HG02840 (cell line): ENCODE results near the gene BCL2L1.

ENCODE experiments used
- ATAC-seq: cut with Tn5 transposase; IDR thresholded peaks from one replicate; pipeline ENCODE4 v1.9.1; 2021; ENCODE audit warnings: mild to moderate bottlenecking, moderate library complexity, moderate number of reproducible peaks; ENCODE audit not compliant: unreplicated experiment, low FRiP score

Gene BCL2L1

DNA sequence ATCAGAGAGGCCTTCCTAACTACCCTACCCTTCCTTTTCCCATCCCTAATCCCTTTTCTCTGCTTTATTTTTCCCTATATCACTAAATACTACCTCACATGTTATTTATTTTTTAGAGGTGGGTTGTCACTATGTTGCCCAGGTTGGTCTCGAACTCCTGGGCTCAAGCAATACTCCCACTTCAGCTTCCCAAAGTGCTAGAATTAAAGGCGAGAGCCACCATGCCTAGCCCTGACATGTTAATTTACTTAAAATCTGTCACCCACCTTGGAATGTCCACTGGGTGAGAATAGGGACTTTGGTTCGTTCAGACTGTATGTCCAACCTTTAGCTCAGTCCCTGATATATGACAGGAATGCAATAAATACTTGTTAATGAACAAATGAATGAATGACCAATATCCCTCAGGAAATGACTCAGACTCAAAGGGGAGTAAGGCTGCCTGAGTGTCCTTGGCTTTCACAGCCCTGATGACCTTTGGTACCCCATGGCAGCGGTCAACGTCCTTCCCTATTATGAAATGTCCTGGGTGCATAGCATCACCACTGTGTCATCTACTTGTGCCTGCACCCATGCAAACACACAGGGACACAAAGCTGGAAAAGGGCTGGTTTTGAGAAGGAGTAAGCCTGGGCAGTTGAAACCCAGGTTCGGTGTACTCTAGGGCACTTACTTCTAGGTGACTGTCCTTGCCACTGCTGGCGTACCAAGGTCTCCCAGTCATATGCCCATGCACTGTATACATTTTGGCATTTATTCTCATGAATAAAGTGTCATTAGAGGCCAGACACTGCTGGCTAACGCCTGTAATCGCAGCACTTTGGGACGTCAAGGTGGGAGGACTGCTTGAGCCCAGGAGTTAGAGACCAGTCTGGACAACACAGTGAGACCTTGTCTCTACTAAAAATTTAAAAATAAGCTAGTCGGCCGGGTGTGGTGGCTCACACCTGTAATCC, 26.5 kb downstream of the BCL2L1 start:
- no peak for ATAC-seq

DNA sequence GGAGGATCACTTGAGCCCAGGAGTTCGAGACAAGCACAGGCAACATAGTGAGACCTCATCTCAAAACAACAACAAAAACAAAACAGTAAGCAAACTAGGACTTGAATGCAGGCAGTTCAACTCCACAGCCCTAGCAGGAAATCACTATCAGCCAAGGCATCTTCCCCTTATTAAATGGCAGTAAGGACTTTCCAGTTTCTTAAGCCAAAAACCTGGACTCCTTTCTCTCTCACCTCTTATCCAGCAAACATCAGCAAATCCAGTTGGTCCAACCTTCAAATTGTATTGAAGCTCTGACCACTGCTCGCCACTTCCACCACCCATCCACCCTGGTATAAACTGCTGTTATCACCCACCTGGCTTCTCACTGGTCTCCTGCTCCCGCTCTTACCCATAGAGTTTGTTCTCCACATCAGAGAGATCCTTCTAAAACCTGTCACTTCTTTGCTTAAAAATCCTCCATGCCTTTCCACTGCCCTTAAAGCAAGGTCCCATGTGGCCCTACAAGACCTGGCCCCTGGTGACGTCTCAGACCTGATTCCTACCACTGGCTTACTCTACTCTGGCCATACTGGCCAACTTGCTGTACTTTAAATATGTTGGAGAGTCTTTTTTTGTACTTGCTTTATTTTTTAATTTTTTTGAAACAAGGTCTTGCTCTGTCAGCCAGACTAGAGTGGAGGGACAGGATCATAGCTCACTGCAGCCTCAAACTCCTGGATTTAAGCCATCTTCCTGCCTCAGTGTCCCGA, 27.6 kb downstream of the BCL2L1 start:
- ATAC-seq, result no peak

DNA sequence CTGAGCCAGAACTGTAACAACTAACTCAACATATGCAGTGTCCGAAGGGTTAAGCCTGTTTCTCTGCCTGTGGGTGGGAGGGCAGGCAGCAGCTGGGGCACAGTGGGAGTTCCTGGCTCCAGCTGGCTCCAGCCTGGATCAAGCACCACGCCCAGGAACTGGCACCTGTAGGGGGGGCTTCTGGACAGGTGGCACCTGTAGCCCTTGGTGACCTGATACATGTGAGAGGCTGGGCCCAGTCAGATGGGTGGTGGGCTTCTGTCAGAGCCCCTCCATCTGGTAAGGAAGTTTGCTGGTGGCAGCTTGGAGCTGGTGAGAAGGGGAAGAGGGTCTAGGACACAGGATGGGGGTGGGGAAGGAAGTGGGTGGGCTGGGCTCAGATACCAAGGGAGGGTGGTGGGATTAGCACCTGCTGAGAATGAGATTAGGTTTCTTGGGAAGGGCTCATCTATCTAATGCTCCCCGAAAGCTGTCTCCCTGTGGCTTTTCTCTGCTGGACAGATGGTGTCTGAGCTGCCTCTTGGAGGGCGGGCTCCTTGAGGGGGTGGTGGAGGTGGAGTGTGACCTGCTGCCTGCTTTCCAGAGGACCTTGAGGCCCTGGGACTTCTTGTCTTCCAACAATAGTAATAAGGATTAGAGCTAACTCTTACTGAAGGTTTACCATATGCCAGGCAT, 28.5 kb downstream of the BCL2L1 start:
- ATAC-seq, result no peak

DNA sequence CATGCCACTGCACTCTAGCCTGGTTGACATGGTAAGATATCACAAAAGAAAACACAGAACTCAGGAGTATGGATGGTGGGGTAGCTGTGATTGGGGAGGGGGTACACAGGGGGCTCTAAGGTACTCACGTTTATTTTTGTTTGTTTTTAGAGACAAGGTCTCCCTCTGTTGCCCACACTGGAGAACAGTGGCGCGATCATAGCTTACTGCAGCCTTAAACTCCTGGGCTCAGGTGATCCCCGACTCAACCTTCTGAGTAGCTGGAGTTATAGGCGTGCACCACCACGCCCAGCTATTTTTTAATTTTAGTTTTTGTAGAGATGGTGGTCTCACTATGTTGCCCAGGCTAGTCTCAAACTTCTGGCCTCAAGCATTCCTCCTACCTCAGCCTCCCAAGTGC, 29.3 kb downstream of the BCL2L1 start:
- ATAC-seq, result no peak

DNA sequence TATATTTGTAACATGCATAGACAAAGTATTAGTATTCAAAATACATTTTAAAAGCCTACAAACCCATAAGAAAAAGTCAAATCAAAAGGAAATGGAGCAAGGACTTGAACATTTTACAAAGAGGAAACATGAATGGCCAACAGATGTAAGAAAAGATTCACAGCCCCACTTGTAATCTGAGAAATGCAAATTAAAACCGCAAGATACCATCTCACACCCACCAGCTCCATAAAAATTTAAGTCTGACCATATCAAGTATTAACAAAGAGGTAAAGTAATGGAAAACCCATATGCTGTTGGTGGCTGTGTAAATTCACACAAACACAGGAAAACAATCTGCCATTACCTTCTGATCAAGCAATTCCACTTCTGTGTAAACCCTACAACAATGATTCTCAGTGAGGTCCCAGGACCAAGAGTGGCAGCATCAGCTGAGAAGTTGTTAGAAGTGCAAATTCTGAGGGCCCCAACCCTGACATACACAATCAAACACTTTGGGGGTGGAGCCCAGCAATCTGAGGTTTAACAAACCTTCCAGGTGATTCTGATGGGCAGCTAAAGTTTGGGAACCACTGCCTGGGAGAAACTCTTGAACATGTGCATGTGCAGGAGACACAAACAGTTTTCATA, 30.9 kb downstream of the BCL2L1 start:
- no peak for ATAC-seq

GRCh38 chr20:31690124-31690666, 32.5 kb downstream of the BCL2L1 start:
- ATAC-seq, result no peak

GRCh38 chr20:31689141-31689540, 33.5 kb downstream of the BCL2L1 start:
- ATAC-seq, result no peak

DNA sequence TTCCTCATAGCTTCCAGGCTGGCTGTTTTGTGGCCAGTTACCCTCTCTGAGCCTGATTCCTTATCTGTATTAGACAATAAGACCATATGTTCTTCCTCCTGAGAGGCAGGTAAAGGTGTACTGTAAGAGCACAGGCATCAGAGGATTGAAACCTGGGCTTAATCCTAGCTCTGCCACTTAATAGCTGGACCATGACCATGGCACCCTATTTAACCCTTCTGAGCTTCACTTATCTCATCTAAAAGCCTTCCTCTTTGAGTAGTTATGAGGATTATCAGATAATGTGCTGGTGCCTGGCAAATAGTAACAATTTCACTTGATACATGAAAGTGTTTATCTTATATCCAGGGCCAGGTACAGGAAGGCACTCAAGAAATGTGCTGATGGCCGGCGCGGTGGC, 34.9 kb downstream of the BCL2L1 start:
- ATAC-seq, result no peak

DNA sequence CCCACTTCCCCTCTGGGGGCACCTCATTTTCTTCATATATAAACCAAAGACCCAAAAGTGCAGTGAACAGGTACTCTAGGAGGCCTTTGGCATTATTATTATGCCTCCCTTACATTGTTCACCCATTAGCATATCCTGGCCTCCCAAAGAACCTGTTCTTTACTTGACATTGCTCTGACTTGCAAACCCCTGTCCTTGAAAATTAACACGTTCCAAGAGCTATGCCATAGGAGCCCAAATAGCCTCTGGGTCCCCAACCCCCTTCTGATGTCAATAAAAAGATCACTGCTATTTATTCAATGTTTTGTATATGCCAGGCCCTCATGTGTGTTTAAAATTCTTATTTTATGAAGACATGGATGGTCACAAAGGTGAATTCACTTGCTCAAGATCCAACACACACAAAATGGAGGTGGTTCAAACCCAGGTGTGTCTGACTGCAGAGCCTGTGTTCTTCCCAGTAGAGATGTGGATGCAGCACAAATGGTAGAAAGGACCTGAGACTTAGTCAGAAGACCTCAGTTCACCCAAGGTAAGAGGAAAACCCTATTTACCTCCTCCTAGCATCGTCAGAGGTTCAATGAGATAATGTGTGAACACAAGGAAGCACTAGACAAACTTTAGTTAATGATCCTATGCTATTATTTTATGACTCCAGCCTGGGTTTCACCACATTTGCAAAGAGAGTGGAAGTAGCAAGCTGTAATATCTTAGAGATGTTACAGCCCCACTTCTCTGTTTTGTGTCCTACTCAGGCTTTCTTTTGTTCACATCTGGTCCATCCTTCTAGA, 36.6 kb downstream of the BCL2L1 start:
- no peak for ATAC-seq

- no peak for ATAC-seq
Measured at GRCh38 chr20:31684153-31685015, 38.3 kb downstream of the BCL2L1 start.

DNA sequence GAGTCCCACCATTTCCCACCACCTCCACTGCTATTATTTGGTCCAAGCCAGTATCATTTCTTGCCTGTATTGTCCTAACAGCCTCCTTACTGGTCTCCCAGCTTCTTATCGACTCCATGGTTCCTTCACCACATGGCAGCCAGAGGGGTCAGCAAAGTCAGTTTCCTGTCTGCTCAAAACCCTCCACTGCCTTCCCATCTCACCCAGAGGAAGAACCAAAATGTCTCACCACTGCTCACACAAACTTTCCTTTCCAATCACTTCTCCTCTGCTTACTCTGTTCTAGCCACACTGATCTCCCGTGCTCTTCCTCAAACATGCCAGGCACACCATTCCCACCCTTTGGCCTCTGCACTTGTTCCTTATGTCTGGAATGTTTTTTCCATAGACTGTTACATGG, 39.7 kb downstream of the BCL2L1 start:
- ATAC-seq, result no peak

DNA sequence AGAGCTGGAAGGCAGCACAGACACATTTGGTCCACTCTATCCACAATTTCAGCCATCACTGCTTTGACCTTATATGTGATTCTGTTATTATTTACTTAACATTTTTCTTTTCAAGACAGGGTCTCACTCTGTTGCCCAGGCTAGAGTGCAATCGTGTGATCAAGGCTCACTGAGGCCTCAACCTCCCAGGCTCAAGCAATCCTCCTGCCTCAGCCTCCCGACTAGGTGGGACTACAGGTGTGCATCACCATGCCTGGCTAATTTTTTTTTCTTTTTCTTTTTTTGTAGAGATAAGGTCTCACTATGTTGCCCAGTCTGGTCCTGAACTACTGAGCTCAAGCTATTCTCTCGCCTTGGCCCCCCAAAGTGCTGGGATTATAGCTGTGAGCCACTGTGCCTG, 40.3 kb downstream of the BCL2L1 start:
- ATAC-seq, result no peak

DNA sequence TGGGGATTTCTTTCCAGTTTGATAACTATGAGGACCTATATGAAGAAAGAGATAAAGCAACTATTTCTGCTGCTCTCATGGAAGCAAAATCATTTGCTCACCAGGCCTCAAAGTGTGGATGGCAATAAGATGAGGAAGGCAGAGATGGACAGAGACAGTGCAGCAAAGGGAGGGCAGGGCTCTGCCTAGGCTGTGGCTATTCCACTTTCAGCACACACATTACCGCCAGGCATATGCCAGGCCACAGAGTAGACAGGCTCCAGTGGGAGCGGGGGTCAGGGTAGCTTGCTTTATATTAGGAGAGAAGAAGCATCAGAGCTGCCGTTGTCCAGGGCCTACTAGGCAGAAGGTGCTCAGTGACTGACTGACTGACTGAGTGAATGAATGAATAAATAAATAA, 40.9 kb downstream of the BCL2L1 start:
- no peak for ATAC-seq

DNA sequence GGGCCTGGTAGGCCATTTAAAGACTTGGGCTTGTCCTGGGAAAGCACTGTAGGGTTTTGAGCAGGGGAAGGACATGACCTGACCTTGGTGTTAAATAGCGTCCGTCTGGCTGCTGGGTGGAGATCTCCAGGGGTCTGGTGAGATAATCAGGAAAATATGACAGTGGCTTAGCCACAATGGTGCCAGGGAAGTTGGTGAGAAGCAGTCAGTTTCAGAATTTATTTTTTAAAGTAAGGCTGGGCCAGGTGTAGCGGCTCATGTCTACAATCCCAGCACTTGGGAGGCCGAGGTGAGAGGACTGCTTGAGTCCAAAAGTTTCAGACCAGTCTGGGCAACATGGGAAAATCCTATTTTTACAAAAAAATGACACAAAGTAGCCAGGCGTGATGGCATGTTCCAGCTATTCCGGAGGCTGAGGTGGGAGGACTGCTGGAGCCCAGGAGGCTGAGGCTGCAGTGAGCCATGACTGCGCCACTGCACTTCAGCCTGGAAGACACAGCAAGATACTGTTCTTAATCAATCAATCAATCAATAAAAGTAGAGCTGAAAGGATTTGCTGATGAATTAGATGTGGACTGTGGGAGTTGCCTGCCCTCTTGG, 41.4 kb downstream of the BCL2L1 start:
- ATAC-seq, result no peak

GRCh38 chr20:31680286-31681127, 42.2 kb downstream of the BCL2L1 start:
- no peak for ATAC-seq

DNA sequence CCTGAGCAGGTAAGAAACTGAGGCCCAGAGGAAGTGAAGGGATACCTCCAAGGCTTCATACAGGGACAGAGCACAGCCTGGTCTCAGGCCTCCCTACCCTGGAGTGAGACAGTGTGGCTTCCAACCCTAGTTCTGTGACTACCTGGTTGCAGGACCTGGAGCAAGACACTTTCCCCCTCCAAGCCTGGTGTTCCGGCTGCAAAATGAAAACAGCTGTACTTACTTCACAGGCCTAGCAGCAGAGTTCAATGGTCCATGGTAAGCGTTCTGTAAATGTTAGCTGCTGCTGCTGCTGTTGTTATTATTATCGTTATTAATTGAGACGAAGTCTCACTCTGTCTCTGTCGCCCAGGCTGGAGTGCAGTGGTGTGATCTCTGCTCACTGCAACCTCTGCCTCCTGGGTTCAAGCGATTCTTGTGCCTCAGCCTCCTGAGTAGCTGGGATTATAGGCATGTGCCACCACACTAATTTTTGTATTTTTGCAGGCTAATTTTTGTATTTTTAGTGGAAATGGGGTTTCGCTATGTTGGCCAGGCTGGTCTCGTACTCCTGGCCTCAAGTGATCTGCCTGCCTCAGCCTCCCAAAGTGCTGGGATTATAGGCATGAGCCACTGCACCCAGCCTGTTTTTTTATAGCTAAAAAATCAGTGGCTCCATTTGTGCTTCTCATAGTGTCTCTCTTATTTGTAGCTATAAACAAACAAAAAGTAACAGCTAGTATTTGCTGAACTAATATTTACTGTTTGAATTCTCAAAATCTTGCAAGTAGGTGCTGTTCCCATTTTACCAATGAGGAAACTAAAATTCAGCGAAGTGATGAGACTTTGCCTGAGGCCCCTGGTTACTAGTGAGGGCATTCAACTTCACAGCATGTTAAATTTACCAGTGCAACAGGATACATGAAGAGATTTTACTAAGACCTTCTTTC, 43.0 kb downstream of the BCL2L1 start:
- ATAC-seq, result no peak
